CD4-positive, alpha-beta memory T cell (primary cell): ENCODE results near the gene AKAP12. TPM values are rescaled to one million over a fixed set of nuclear protein-coding genes. Genes with fewer than 3 reads are reported as not detected.

Source experiments
- CTCF ChIA-PET: fragments of 350-600 bp; sonication (Branson Sonifier 250); formaldehyde crosslinking; loops from one replicate; lab custom pipeline; 2021; ENCODE audit warnings: inconsistent platforms; ENCODE audit not compliant: partially characterized antibody; lab: Charles Lee
- POLR2A ChIA-PET: fragments of 350-600 bp; sonication (Branson Sonifier 250); formaldehyde crosslinking; loops from one replicate; lab custom pipeline; 2021; ENCODE audit not compliant: partially characterized antibody; lab: Charles Lee
- DNase-seq, 5 donors: peaks; one replicate each; pipeline versions ENCODE4 v3.0.0 to v3.0.0-alpha.2; 2020 to 2022; ENCODE audit warnings: mixed read lengths in 1 of 5
- H3K27ac ChIP-seq: one replicate; pipeline ENCODE4 v1.7.0; 2013; ENCODE audit warnings: low read depth, low read length
- H3K27me3 ChIP-seq: 2 replicates; pipeline ENCODE4 v1.7.0; 2013; ENCODE audit warnings: mild to moderate bottlenecking, low read length, moderate library complexity; ENCODE audit not compliant: insufficient read depth
- H3K36me3 ChIP-seq: 2 replicates; pipeline ENCODE4 v1.7.0; 2013; ENCODE audit warnings: mild to moderate bottlenecking, low read length, moderate library complexity; ENCODE audit not compliant: insufficient read depth
- H3K4me1 ChIP-seq: 2 replicates; pipeline ENCODE4 v1.7.0; 2013; ENCODE audit warnings: mild to moderate bottlenecking, low read length, moderate library complexity; ENCODE audit not compliant: insufficient read depth
- H3K4me3 ChIP-seq, 2 donors: one replicate each; pipeline ENCODE4 v1.7.0; 2013; ENCODE audit warnings: low read length in 2 of 2, mild to moderate bottlenecking in 1 of 2
- H3K9me3 ChIP-seq, 2 donors: one replicate each; pipeline ENCODE4 v1.7.0; 2013; ENCODE audit warnings: low read length in 2 of 2, control low read depth in 1 of 2; ENCODE audit not compliant: control insufficient read depth in 1 of 2
- H3K27ac Mint-ChIP-seq, 7 donors: one replicate each; pipeline ENCODE4 v1.8.0; 2020 to 2021; ENCODE audit warnings: mixed read lengths in 7 of 7, mild to moderate bottlenecking in 6 of 7, inconsistent platforms in 3 of 7, moderate library complexity in 3 of 7
- H3K27me3 Mint-ChIP-seq, 2 donors: one replicate each; pipeline ENCODE4 v1.8.0; 2020 to 2021; ENCODE audit warnings: mixed read lengths in 2 of 2
- H3K36me3 Mint-ChIP-seq, 2 donors: one replicate each; pipeline ENCODE4 v1.8.0; 2020 to 2021; ENCODE audit warnings: mixed read lengths in 2 of 2, inconsistent platforms in 1 of 2, mild to moderate bottlenecking in 1 of 2
- H3K4me1 Mint-ChIP-seq, 4 donors: one replicate each; pipeline ENCODE4 v1.8.0; 2020 to 2021; ENCODE audit warnings: mixed read lengths in 4 of 4, mild to moderate bottlenecking in 1 of 4
- H3K4me3 Mint-ChIP-seq, 8 donors: one replicate each; pipeline ENCODE4 v1.8.0; 2020 to 2021; ENCODE audit warnings: mixed read lengths in 8 of 8, mild to moderate bottlenecking in 7 of 8, moderate library complexity in 6 of 8, inconsistent platforms in 3 of 8
- H3K9me3 Mint-ChIP-seq, 8 donors: one replicate each; pipeline ENCODE4 v1.8.0; 2020 to 2021; ENCODE audit warnings: mixed read lengths in 8 of 8, mild to moderate bottlenecking in 5 of 8, inconsistent platforms in 3 of 8, moderate library complexity in 1 of 8
- intact Hi-C: fragments of 100-400 bp; cut with micrococcal nuclease; formaldehyde crosslinking; loops from one replicate; pipeline ENCODE4 v1.15.1; 2023
- polyA plus RNA-seq, 2 donors: library from polyadenylated mRNA; unstranded; fragments of 300-500 nt; fragmentation: Illumina TruSeq; gene quantifications; one replicate each; pipeline ENCODE4 v1.2.3, GENCODE V29; 2021
- total RNA-seq, 2 experiments: library from RNA; stranded (reverse); gene quantifications; one replicate each; pipeline ENCODE4 v1.2.3, GENCODE V29; 2021

Gene AKAP12
- total and polyA plus RNA-seq, 4 experiments from 2014 or later: 0.96 to 1.1 TPM; not detected in 2

DNA sequence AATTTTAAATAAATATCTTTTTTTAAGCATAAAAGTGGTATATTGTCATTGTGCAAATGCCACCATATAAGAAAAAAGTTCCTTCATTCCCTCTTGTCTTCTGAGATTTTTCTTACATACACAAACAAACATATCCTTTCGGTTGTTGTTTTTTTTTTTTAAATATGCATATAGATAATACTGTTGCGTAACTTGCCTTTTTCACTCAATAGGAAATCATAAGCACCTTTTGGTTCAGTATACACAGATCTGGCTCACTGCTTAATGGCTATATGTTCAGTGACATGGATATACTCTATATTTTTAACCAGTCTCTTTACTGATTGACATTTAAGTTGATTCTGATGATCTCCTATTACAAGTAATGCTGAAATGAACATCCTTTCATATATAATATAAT, 40.1 kb downstream of the AKAP12 start:
- no peak for DNase-seq
- Histone ChIP-seq H3K27ac (no peak overlapping the region), H3K9me3 (no peaks in the 10 kb centered on the region), H3K36me3 (no peaks in the 10 kb centered on the region), H3K4me3 (no peak overlapping the region), H3K4me1 (peaks cover 5% of the 10 kb centered on the region), H3K27me3 (no peaks in the 10 kb centered on the region)
- POLR2A ChIA-PET: no interaction called here
- Mint-ChIP-seq H3K4me3 (no peak overlapping the region), H3K27ac (no peak overlapping the region), H3K9me3 (no peaks in the 10 kb centered on the region), H3K4me1 (peaks cover 5 to 8% (median 6%) of the 10 kb centered on the region in 4 donors), H3K36me3 (no peaks in the 10 kb centered on the region), H3K27me3 (peaks cover 11 to 20% of the 10 kb centered on the region in 2 donors)
- intact Hi-C loops: no loop called here
- CTCF ChIA-PET: interaction anchor here (1.1 kb wide), 1 partner anchor 56 kb away, joined by 3 read pairs; no protein-coding TSS in a partner anchor

- H3K27me3 Mint-ChIP-seq: peaks cover 11 to 22% of the 10 kb centered on the region in 2 donors
- no peak overlapping the region for H3K27ac Mint-ChIP-seq
Measured at GRCh38 chr6:151280859-151281258, 41.1 kb downstream of the AKAP12 start.

DNA sequence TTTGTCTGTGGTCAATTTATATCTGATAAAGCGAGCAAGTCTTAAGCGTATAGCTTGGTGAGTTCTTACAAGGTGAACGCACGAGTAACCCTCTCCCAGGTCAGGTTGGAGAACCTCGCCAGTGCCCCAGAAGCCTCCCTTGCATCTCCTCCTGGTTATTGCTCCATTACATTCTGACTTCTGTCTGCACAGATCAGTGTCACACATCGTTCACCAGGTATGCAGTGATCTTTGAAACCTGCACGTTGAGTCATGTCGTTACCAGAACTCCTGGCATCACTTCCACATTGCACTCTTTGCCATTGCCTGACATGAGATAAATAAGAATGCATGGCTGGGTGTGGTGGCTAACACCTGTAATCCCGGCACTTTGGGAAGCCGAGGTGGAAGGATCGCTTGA, 44.2 kb downstream of the AKAP12 start:
- H3K9me3 Mint-ChIP-seq: no peaks in the 10 kb centered on the region
- H3K4me1 ChIP-seq: peaks cover 7% of the 10 kb centered on the region
- no peaks in the 10 kb centered on the region for H3K9me3 ChIP-seq
- H3K36me3 ChIP-seq: no peaks in the 10 kb centered on the region
- ChIA-PET CTCF (no interaction called here), POLR2A (no interaction called here)
- H3K27me3 Mint-ChIP-seq: peaks cover 8 to 17% of the 10 kb centered on the region in 2 donors
- H3K36me3 Mint-ChIP-seq: no peaks in the 10 kb centered on the region
- intact Hi-C loops: no loop called here
- no peak for DNase-seq
- peaks cover 9 to 21% (median 15%) of the 10 kb centered on the region in 4 donors for H3K4me1 Mint-ChIP-seq
- H3K27me3 ChIP-seq: no peaks in the 10 kb centered on the region
- H3K4me3 Mint-ChIP-seq: peak overlapping the region in 4 of 8 donors; percentile 7 to 56 (median 14)
- peak overlapping the region in 2 of 7 donors; percentile 10 to 79 for H3K27ac Mint-ChIP-seq
- H3K4me3 ChIP-seq: no peak overlapping the region
- no peak overlapping the region for H3K27ac ChIP-seq

More at GRCh38 chr6:151280859-151281258, 41.1 kb downstream of the AKAP12 start:
- no peak overlapping the region for H3K4me3 Mint-ChIP-seq
- H3K36me3 ChIP-seq: no peaks in the 10 kb centered on the region
- ChIA-PET POLR2A (no interaction called here), CTCF (interaction anchor here (0.7 to 1.5 kb wide), 4 partner anchors 9 to 266 kb away, joined by 3 read pairs; no protein-coding TSS in a partner anchor)
- peaks cover 5% of the 10 kb centered on the region for H3K4me1 ChIP-seq
- H3K27ac ChIP-seq: no peak overlapping the region
- no peaks in the 10 kb centered on the region for H3K36me3 Mint-ChIP-seq
- no peaks in the 10 kb centered on the region for H3K9me3 Mint-ChIP-seq
- no peaks in the 10 kb centered on the region for H3K27me3 ChIP-seq
- H3K9me3 ChIP-seq: no peaks in the 10 kb centered on the region
- DNase-seq: no peak
- intact Hi-C loops: no loop called here
- H3K4me1 Mint-ChIP-seq: peaks cover 8 to 13% (median 10%) of the 10 kb centered on the region in 4 donors
- no peak overlapping the region for H3K4me3 ChIP-seq

DNA sequence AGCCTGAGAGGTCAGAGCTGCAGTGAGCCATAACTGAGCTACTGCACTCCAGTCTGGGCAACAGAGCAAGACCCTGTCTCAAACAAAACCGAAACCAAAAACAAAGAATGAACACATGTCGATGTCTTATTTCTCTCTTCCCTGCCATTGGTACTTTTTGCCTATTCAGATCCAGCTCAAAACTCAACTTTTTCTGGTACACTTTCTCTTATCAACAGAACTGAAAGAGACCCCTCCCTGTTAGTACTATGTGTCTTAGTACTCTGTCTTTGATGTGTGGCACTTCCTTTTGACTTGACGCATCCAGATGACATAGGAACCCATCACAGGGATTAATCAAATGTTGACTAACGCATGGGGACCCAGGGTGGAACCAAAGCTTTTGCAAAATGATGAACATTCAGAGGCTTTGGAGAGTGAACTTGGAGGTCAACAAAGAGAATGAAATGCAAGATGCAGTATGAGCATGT, 44.8 kb downstream of the AKAP12 start:
- peaks cover 8 to 13% of the 10 kb centered on the region in 2 donors for H3K27me3 Mint-ChIP-seq
- peak in 3 of 5 donors; percentile 5 to 16 (median 14) for DNase-seq
- H3K27ac Mint-ChIP-seq: peak overlapping the region in 3 of 7 donors; percentile 1 to 50 (median 38)
- Histone ChIP-seq H3K4me3 (no peak overlapping the region), H3K4me1 (peaks cover 13% of the 10 kb centered on the region), H3K36me3 (no peaks in the 10 kb centered on the region), H3K9me3 (no peaks in the 10 kb centered on the region), H3K27ac (no peak overlapping the region), H3K27me3 (no peaks in the 10 kb centered on the region)
- H3K36me3 Mint-ChIP-seq: no peaks in the 10 kb centered on the region
- CTCF ChIA-PET: no interaction called here
- H3K4me1 Mint-ChIP-seq: peaks cover 14 to 27% (median 21%) of the 10 kb centered on the region in 4 donors
- H3K9me3 Mint-ChIP-seq: no peaks in the 10 kb centered on the region
- intact Hi-C loops: no loop called here
- POLR2A ChIA-PET: no interaction called here
- peak overlapping the region; percentile 39 to 81 (median 61) for H3K4me3 Mint-ChIP-seq

DNA sequence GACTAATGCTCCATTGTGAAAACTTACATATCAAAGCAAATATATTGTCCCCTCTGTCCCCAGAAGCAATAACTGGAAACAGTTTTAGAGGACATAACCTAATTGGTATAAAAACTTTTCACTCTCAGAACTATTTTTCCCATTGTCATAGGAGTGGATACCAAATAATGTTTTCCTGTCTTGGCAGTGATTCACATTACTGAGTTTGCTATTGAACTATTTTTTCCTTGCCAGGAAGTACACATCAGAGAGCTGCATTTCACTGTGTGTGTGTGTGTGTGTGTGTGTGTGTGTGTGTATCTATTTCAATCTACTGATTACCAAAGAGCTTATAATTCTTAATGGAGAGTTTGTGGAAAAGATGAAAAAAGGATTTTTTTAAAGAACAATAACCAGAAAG, 45.4 kb downstream of the AKAP12 start:
- Mint-ChIP-seq H3K4me3 (peak overlapping the region in 2 of 8 donors; percentile 56 to 74), H3K36me3 (no peaks in the 10 kb centered on the region), H3K4me1 (peaks cover 18 to 32% (median 26%) of the 10 kb centered on the region in 4 donors), H3K27me3 (peaks cover 7 to 13% of the 10 kb centered on the region in 2 donors), H3K9me3 (no peaks in the 10 kb centered on the region), H3K27ac (no peak overlapping the region)
- Histone ChIP-seq H3K27ac (no peak overlapping the region), H3K9me3 (no peaks in the 10 kb centered on the region), H3K4me1 (peaks cover 17% of the 10 kb centered on the region), H3K4me3 (no peak overlapping the region), H3K36me3 (no peaks in the 10 kb centered on the region), H3K27me3 (no peaks in the 10 kb centered on the region)
- intact Hi-C loops: no loop called here
- POLR2A ChIA-PET: no interaction called here
- DNase-seq: no peak
- CTCF ChIA-PET: no interaction called here

- Histone ChIP-seq H3K36me3 (no peaks in the 10 kb centered on the region), H3K4me1 (peaks cover 17% of the 10 kb centered on the region), H3K27me3 (no peaks in the 10 kb centered on the region), H3K27ac (no peak overlapping the region), H3K9me3 (no peaks in the 10 kb centered on the region), H3K4me3 (no peak overlapping the region)
- Mint-ChIP-seq H3K4me3 (peak overlapping the region in 2 of 8 donors; percentile 20 to 49), H3K4me1 (peaks cover 18 to 40% (median 29%) of the 10 kb centered on the region in 4 donors), H3K9me3 (no peaks in the 10 kb centered on the region), H3K27me3 (peaks cover 9 to 19% of the 10 kb centered on the region in 2 donors), H3K27ac (no peak overlapping the region), H3K36me3 (no peaks in the 10 kb centered on the region)
- ChIA-PET POLR2A (no interaction called here), CTCF (no interaction called here)
- intact Hi-C loops: no loop called here
- no peak for DNase-seq
Measured at GRCh38 chr6:151286214-151286613, 46.4 kb downstream of the AKAP12 start.

GRCh38 chr6:151288712-151289398, 49.1 kb downstream of the AKAP12 start:
- intact Hi-C loops: no loop called here
- Histone ChIP-seq H3K27ac (no peak overlapping the region), H3K4me3 (no peak overlapping the region), H3K4me1 (peaks cover 17% of the 10 kb centered on the region), H3K27me3 (no peaks in the 10 kb centered on the region), H3K9me3 (no peaks in the 10 kb centered on the region), H3K36me3 (no peaks in the 10 kb centered on the region)
- Mint-ChIP-seq H3K27me3 (peaks cover 10 to 21% of the 10 kb centered on the region in 2 donors), H3K27ac (no peak overlapping the region), H3K4me3 (peak overlapping the region in 2 of 8 donors; percentile 8 to 11), H3K36me3 (no peaks in the 10 kb centered on the region), H3K9me3 (no peaks in the 10 kb centered on the region), H3K4me1 (peaks cover 18 to 40% (median 29%) of the 10 kb centered on the region in 4 donors)
- no peak for DNase-seq
- ChIA-PET POLR2A (no interaction called here), CTCF (no interaction called here)
